Esophagus (tissue), 2 donors: ENCODE measurements around the gene LRP1B. TPM values are rescaled to one million over a fixed set of nuclear protein-coding genes. Genes with fewer than 3 reads are reported as not detected.
"Not testable (repeated sequence)": the region's sequence is repeated elsewhere in the genome, so short reads cannot be mapped to it uniquely, and the experiment has no call there.

Experiments used
- H3K27ac ChIP-seq, 2 donors: one replicate each; pipeline ENCODE4 v1.5.1; 2013; ENCODE audit warnings: low read depth in 2 of 2, mild to moderate bottlenecking in 2 of 2, inconsistent platforms in 1 of 2, low read length in 1 of 2, moderate library complexity in 1 of 2
- H3K27me3 ChIP-seq, 2 donors: one replicate each; pipeline ENCODE4 v1.6.1; 2013; ENCODE audit warnings: low read length in 2 of 2, control low read depth in 1 of 2, mild to moderate bottlenecking in 1 of 2; ENCODE audit not compliant: insufficient read depth in 2 of 2, control insufficient read depth in 1 of 2
- H3K36me3 ChIP-seq, 2 donors: one replicate each; pipeline ENCODE4 v1.6.1; 2013; ENCODE audit warnings: low read length in 1 of 2; ENCODE audit not compliant: control insufficient read depth in 2 of 2, insufficient read depth in 2 of 2
- H3K4me1 ChIP-seq, 2 donors: one replicate each; pipeline ENCODE4 v1.6.1; 2013; ENCODE audit warnings: low read length in 1 of 2; ENCODE audit not compliant: control insufficient read depth in 2 of 2, insufficient read depth in 2 of 2
- H3K4me3 ChIP-seq, 2 donors: one replicate each; pipeline ENCODE4 v1.5.1; 2013; ENCODE audit warnings: low read length in 2 of 2, mild to moderate bottlenecking in 2 of 2, low read depth in 1 of 2, moderate library complexity in 1 of 2
- H3K9me3 ChIP-seq, 2 donors: one replicate each; pipeline ENCODE4 v1.6.1; 2013; ENCODE audit warnings: mild to moderate bottlenecking in 2 of 2, low read depth in 1 of 2, low read length in 1 of 2, moderate library complexity in 1 of 2; ENCODE audit not compliant: control insufficient read depth in 2 of 2, insufficient read depth in 1 of 2
- WGBS, 2 donors: extraction: QIAGEN DNeasy Blood & Tissue Kit; methylation state at CpG; one replicate each; pipeline ENCODE4 v1.1.7; 2013; 5-methylcytosine and 5-hydroxymethylcytosine counted together
- polyA plus RNA-seq, 2 donors: library from polyadenylated mRNA; stranded (reverse); fragments of 200-250 nt; gene quantifications; one replicate each; pipeline ENCODE4 v1.2.3, GENCODE V29; 2013
- donor health status: healthy with polysubstance abuse.
- donor health status: Bipolar disorder and iron deficiency.

Gene LRP1B
- polyA plus RNA-seq, 2 donors, result 0.02 to 0.10 TPM

DNA sequence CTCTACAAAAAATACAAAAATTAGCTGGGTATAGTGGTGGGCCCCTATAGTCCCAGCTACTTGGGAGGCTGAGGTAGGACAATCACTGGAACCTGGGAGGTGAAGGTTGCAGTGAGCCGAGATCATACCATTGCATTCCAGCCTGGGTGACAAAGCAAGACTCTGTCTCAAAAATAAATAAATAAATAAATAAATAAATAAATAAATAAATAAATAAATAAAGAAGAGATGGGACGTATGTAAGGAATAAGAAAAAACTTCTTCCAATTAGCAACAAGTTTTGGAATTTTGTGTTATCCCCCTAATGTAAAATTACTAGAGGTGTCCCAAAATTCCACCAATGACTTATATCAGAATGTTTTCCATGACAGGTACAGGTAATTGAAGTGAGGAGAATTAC lies 961.7 kb downstream of the LRP1B start:
- WGBS, 2 donors, result 87 to 91% methylated on average over 2 of the region's 2 CpGs
- H3K27ac ChIP-seq, H3K4me3 ChIP-seq, H3K36me3 ChIP-seq, H3K4me1 ChIP-seq, H3K9me3 ChIP-seq, H3K27me3 ChIP-seq: not testable (repeated sequence)

DNA sequence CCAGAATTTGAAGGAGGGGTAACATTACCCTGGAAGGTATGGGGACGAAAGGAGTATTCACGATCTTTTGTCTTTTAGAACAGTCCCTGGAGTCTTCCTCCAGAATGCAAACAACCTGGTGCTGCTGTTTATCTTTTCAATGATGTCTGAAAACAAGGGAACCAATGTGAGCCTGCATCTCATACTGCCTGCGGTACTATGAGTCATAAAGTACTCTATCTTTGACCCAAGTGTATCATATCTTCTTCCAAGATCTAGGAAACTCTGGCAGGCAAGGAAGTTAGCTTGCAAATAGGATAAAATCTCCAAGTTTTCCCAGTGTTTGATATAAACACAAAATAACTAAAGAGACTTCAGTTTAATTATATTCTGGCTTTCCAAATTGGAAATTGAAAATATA lies 968.5 kb downstream of the LRP1B start:
- Histone ChIP-seq H3K9me3 (no peaks in the 10 kb centered on the region), H3K4me3 (no peak overlapping the region), H3K36me3 (no peaks in the 10 kb centered on the region), H3K4me1 (no peaks in the 10 kb centered on the region), H3K27me3 (no peaks in the 10 kb centered on the region), H3K27ac (no peak overlapping the region)
- WGBS, 2 donors, result 43 to 54% methylated on average over 3 of the region's 3 CpGs

DNA sequence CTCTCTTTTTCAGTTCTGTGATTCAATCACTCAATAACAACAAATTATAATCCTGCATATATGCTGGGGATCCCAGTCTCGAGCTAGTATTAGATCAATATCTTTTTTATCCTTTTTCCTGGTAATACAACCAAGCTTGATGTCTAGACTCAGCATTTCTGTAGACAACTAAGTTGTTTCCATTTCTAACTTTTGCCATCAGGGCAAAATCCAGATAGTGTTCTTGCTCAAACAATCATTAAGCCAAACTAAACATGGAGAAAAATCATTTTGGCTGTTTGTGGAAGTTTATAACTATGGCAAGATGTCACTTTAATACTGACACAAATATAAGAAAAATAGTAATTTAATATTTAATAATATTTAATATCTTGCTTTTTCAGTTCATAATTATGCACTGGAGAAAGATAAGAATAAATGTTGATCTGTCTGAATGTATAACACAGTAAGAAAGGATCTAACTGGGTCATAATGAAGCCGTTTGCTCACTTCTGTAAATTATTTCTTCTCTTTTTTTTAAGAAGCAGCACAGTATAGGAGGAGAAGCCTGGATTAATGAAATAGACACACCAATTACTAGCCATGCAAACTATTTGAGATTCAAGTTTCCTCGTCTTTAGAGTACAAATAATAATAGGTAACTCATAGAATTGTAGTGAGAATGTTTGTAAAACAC lies 979.1 kb downstream of the LRP1B start:
- H3K27me3 ChIP-seq, result no peaks in the 10 kb centered on the region
- WGBS, 2 donors, result 35 to 51% methylated on average over 3 of the region's 3 CpGs
- no peaks in the 10 kb centered on the region for H3K4me1 ChIP-seq
- H3K4me3 ChIP-seq, result no peak overlapping the region
- no peaks in the 10 kb centered on the region for H3K9me3 ChIP-seq
- H3K27ac ChIP-seq, result no peak overlapping the region
- H3K36me3 ChIP-seq, result no peaks in the 10 kb centered on the region

DNA sequence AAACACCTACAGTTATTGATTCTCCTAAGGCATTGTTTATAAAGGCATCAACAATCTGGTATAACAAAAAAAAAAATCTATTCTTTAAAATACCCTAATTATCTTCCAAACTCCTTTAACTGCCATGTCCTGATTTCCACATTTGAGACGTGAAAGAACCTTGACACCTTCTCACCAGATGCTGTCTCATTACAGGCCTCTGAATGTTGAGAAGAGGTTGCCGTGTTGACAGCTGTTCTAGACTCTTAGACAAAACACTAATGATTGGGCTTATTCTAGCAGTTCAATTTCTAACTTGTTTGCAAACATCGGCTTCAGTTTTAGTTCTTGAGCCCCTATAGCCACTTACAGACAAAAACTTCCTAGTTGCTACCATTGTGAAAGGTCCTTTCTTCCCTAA lies 988.8 kb downstream of the LRP1B start:
- no peaks in the 10 kb centered on the region for H3K36me3 ChIP-seq
- H3K4me3 ChIP-seq, result no peak overlapping the region
- WGBS, 2 donors, result 83 to 87% methylated on average over 3 of the region's 3 CpGs
- no peak overlapping the region for H3K27ac ChIP-seq
- H3K27me3 ChIP-seq, result no peaks in the 10 kb centered on the region
- H3K4me1 ChIP-seq, result no peaks in the 10 kb centered on the region
- H3K9me3 ChIP-seq, result no peaks in the 10 kb centered on the region

DNA sequence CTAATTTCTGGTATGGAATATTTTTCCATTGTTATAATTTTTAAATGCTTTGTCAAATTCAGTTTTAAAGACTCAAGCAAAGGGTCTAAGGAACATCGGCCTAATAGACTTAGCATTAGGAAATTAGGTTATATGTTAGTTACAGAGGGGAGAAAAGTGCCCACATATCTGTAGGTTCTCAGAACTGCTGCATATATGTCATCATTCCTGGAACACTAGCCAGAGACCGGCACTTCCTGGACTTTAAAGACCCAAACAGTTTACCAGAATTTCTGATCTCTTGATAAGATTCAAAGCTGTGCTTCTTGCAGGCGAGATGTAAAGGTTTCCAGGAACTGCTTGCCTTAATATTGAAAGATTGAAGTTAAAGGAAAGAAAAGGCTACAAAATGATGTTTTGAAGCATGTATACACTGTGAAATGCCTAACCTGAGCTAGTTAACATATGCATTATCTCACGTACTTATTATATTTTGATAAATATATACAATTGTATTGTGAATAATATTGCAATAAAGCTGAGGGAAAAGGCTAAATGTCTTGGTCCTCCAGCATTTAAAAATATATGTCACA lies 993.6 kb downstream of the LRP1B start:
- Histone ChIP-seq H3K36me3 (no peaks in the 10 kb centered on the region), H3K27ac (no peak overlapping the region), H3K9me3 (no peaks in the 10 kb centered on the region), H3K27me3 (no peaks in the 10 kb centered on the region), H3K4me1 (no peaks in the 10 kb centered on the region), H3K4me3 (no peak overlapping the region)
- 70 to 71% methylated on average over 4 of the region's 4 CpGs for WGBS, 2 donors

DNA sequence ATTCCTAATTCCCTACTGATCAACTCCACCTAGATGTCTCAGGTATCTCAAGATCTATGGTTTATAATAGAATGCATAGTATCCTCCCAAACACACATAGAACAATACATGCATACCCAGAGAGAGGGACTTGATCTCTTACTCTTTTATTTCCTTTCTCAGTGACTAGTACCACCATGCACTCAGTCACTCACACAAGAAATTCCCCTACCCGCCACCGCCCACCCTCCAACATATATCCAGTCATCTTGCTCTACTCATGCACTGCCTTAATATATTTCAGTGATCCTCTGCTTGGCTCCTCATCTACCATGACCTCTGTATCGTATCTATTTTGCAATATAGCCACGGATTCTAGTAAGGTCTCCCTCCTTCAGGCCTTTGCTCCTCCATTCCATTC lies 996.9 kb downstream of the LRP1B start:
- 78 to 91% methylated on average over 4 of the region's 4 CpGs for WGBS, 2 donors
- H3K36me3 ChIP-seq, result no peaks in the 10 kb centered on the region
- no peaks in the 10 kb centered on the region for H3K4me1 ChIP-seq
- no peak overlapping the region for H3K4me3 ChIP-seq
- H3K27me3 ChIP-seq, result no peaks in the 10 kb centered on the region
- H3K9me3 ChIP-seq, result no peaks in the 10 kb centered on the region
- no peak overlapping the region for H3K27ac ChIP-seq

DNA sequence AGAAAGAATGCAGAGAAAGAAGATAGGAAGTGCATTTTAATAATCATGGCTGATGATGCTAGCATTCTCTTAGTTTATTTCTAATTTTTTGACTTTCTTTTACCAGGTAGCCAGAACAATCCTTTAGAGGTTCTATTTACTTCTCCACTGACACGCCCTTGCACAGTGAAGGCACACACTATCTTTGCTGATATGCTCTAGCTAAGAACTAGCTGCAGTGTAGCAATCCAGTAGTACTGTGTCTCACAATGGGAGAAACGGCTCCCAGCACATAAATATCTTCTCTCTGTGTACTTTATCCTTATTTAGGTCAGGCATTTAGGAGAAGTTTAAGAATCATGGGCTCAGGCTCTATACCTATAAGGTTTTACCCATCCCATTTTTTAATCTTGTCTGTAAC lies 1005.4 kb downstream of the LRP1B start:
- no peaks in the 10 kb centered on the region for H3K36me3 ChIP-seq

DNA sequence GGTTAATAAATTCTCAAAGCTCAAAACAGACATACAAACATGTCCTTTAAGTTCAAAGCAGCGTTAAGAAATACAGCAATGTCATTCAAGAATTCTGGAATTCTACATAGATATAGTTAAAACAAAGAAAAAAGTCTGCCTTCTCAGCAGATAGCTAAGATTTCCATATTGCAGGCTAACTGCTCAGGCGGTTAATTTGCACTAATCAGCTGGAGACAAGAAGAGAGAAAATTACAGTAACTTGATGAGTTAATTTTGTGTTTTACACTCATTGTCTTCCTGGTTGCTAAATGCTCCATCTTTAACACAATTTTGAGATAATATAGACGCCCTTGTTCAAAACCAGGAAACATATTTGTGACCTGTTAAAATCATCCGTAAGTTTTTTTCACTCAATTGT lies 1012.0 kb downstream of the LRP1B start:
- Histone ChIP-seq H3K9me3 (no peaks in the 10 kb centered on the region), H3K4me1 (no peaks in the 10 kb centered on the region), H3K4me3 (no peak overlapping the region), H3K27me3 (no peaks in the 10 kb centered on the region), H3K36me3 (no peaks in the 10 kb centered on the region), H3K27ac (no peak overlapping the region)
- WGBS, 2 donors, result 70 to 76% methylated on average over 4 of the region's 4 CpGs

More for the DNA sequence above, 1005.4 kb downstream of the LRP1B start:
- 49 to 50% methylated on average over 2 of the region's 2 CpGs for WGBS, 2 donors
- no peaks in the 10 kb centered on the region for H3K4me1 ChIP-seq
- H3K9me3 ChIP-seq, result no peaks in the 10 kb centered on the region
- no peak overlapping the region for H3K4me3 ChIP-seq
- no peak overlapping the region for H3K27ac ChIP-seq
- H3K27me3 ChIP-seq, result no peaks in the 10 kb centered on the region

DNA sequence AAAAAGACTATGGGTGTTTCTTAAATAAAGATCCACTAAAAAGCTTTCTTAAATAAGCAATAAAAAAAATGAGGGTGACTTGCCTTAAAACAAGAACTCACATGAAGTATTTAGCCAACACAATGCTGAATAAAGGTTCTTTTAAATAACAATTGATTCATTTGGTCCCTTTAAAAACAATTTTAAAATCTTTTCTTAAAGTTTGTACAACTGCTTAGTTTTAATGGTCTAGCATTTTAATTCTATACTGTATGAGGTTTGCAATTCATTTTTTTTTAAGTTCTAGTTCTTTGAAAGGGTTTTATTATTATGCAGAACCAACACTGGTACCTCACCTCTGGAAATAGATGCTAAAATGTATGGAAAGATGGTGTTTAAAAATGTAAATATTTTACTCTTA lies 1017.5 kb downstream of the LRP1B start:
- no peaks in the 10 kb centered on the region for H3K9me3 ChIP-seq
- H3K36me3 ChIP-seq, result no peaks in the 10 kb centered on the region
- no peaks in the 10 kb centered on the region for H3K4me1 ChIP-seq
- no peaks in the 10 kb centered on the region for H3K27me3 ChIP-seq
- no peak overlapping the region for H3K4me3 ChIP-seq
- H3K27ac ChIP-seq, result no peak overlapping the region

DNA sequence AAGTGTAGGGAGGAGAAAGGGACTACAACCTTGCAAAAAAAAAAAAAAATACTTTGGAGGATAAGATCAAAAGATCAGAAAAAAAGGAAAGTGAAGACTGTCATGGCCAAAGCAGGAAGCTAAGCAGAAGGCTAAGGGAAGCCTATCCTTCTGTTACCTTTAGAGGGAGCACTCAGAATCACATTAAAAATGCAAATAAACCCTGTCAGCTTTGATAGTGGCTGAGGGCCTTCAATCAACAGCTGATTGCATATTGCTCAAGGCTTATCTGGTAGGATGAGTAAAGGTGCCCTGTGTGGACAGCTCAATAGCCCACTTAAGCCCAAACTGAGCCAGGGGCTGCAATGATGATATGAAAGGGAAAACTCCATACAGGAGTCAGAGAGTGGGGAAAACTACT lies 1021.2 kb downstream of the LRP1B start:
- H3K4me1 ChIP-seq, result no peaks in the 10 kb centered on the region
- no peak overlapping the region for H3K27ac ChIP-seq
- no peaks in the 10 kb centered on the region for H3K36me3 ChIP-seq
- H3K9me3 ChIP-seq, result no peaks in the 10 kb centered on the region
- no peaks in the 10 kb centered on the region for H3K27me3 ChIP-seq
- H3K4me3 ChIP-seq, result no peak overlapping the region
